Ovary (tissue), 3 donors: Measurements from ENCODE around the gene SSMEM1.

Experiments used
- EP300 ChIP-seq: sonication (generic); formaldehyde crosslinking; IDR thresholded peaks from one replicate; pipeline ENCODE4 v1.6.1; 2017; ENCODE audit warnings: antibody characterized with exemption
- POLR2A ChIP-seq: fragments of 450-650 bp; IDR thresholded peaks from one replicate; pipeline ENCODE4 v1.6.1; 2017; ENCODE audit warnings: antibody characterized with exemption, mild to moderate bottlenecking, moderate library complexity
- TF ChIP-seq, protein P1 (sequence below), 3 donors: fragments of 450-650 bp in 2 of 3; fragments of 200-600 bp in 1 of 3; IDR thresholded peaks; one replicate each; pipeline versions ENCODE4 v1.5.1 to v1.8.0; 2016 to 2022; ENCODE audit warnings: antibody characterized with exemption in 3 of 3, mild to moderate bottlenecking in 1 of 3
- donor health status: DM: no; HTN: no; CAD: no.

DNA sequence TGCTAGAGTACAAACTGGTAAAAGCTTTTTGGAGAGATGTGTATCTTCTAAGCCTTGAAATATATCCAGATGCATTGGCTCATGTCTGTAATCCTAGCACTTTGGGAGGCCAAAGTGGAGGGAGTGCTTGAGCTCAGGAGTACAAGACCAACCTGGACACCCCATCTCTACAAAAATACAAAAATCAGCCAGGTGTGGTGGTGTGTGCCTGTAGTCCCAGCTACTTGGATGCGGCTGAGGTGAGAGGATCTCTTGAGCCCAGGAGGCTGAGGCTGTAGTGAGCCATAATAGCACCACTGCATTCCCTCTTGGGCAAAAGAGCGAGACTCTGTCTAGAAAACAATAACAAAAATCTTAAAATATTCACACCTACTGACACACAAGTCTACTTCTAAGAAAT lies 28.0 kb upstream of the SSMEM1 start:
- TF ChIP-seq, protein P1, sequence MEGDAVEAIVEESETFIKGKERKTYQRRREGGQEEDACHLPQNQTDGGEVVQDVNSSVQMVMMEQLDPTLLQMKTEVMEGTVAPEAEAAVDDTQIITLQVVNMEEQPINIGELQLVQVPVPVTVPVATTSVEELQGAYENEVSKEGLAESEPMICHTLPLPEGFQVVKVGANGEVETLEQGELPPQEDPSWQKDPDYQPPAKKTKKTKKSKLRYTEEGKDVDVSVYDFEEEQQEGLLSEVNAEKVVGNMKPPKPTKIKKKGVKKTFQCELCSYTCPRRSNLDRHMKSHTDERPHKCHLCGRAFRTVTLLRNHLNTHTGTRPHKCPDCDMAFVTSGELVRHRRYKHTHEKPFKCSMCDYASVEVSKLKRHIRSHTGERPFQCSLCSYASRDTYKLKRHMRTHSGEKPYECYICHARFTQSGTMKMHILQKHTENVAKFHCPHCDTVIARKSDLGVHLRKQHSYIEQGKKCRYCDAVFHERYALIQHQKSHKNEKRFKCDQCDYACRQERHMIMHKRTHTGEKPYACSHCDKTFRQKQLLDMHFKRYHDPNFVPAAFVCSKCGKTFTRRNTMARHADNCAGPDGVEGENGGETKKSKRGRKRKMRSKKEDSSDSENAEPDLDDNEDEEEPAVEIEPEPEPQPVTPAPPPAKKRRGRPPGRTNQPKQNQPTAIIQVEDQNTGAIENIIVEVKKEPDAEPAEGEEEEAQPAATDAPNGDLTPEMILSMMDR (IDR thresholded peaks at IDR 0.05) = no peak
- TF ChIP-seq POLR2A = no peak
- TF ChIP-seq EP300 = no peak
